GM21423 (cell line): ENCODE data around the gene LIM2.

Experiments used
- ATAC-seq: cut with Tn5 transposase; IDR thresholded peaks from one replicate; pipeline ENCODE4 v1.9.1; 2021; ENCODE audit warnings: mild to moderate bottlenecking, moderate library complexity; ENCODE audit not compliant: unreplicated experiment

The LIM2 gene

DNA sequence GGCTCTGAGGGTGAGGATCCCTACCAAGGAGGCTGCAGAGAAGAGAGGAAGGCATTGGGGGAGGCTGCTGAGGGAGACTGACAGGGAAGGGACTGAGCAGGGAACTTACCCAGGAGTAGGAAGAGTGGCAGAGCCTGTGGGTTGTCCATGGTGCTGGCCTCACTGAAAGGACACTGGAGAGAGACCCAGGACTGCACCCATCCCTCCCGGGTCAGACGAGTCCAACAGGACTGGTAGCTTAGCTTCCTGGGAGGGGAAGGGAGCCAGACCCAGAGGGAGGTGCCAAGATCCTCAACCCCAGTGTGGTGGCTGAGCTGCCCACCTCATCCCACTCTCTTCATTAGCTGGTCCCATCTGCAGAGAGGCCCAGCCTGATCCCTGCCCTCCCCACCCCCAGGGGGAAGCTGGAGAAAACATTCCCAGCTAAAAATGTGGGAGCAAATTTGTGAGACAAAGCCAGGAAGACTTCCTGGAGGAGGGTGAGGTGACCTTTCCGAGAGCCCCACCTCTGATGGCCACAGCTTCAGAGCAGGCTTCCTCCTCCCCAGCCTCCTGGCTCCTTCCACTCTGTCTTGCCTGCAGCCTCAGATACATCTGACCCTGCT lies 45.7 kb downstream of the LIM2 start, which contains the start of gene VSIG10L:
VSIG10L (minus strand) TSS at position 164 of the 605 bp plus-strand sequence; CDS start at position 149, 15 bp downstream.
- ATAC-seq = no peak

GRCh38 chr19:51341066-51341465 lies 46.7 kb downstream of the LIM2 start:
- ATAC-seq = no peak

DNA sequence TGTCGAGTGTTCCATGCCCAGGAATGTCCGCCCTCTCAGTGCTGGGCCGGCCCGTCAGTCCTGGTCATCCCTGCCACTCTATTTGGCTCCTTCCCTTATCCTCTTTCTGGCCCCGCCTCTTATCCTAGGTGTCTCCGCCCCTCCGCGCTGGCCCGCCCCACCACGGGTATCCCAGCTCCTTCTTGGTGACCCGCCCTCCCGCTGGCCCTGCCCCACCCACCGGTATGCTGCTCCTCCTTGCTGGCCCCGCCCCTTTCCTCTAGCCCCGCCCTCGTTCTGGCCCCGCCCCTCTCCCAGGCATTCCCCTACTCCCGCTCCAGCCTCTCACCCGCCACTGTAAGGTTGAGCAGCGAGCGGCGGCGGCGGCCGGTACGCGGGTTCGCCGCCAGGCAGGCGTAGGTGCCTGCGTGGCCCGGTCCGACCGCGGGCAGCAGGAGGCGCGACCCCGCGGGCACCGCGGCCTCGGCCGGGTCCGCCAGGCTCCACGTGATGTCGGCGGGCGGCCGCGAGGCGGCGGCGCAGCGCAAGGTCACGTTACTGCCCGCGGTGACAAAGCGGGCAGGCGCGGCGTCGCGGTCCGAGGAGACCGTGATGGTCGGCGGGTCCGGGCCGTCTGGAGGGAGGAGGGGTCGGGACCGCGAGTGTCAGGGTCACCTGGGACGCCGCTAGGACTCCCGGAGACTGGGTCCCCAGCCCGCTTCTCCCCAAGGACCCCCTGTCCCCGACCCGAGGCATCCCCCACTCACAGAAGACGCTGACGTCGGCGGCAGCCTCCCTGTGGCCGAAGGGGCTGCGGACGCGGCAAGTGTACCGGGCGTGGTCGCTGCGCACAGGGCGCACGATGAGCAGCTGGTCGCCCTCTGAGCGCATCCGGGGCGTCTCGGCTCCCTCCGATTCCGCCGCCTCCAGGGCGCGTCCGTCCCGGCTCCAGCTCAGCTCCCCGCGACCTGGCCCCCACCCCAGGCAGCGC lies 47.8 kb downstream of the LIM2 start:
- peak; percentile 49 for ATAC-seq

DNA sequence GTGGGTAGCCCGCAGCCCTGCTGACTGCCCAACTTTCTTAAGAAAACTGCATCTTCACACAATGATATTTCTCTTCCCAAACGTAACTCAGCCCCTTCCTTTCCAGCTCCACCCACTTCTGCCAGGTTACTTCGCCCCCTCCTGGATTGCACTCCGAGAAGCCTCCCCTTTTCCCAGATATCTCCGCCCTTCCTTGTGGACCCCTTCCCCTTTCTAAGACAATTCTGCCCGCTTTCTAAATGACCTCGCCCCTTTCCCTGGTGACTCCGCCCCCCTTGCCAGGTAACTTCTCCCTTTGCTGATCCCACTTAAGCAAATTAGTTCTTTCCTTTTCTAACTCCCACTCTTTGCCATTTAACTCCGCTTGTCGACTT lies 48.5 kb downstream of the LIM2 start:
- ATAC-seq = no peak

- ATAC-seq = peak; percentile 49
These were observed 49.0 kb downstream of the LIM2 start for GRCh38 chr19:51338563-51339312.

DNA sequence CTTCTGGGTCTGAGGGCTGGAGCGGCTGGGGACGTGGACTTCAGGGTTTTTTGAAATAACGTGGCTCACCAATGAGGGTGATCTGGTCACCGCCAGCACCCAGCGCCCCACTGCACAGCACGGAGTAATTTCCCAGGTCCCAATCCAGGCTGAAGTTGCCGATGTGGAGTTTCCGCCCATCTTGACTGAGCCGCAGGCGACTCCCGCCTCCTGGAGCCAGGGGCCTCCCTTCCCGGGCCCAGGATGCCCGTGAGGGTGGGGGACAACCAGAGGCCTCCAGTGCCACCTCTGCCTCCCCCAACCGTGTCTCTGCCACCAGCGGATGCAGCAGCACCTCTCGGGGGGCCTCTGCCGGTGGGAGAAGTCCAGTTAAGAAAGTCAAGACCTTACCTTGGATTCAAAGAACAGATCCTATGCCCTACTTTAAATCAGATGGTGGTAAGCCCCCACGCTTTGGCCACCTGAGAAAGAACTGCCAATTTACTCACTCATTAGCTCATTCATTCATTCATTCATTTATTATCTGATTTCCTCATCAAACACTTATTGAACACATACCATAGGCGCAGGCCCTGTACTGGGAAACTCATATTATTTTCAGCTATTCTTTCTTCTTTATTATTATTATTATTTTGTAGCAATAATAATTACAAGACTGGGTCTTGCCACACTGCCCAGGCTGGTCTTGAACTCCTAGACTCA lies 49.8 kb downstream of the LIM2 start:
- ATAC-seq = no peak

GRCh38 chr19:51337141-51337860 lies 50.5 kb downstream of the LIM2 start:
- no peak for ATAC-seq

DNA sequence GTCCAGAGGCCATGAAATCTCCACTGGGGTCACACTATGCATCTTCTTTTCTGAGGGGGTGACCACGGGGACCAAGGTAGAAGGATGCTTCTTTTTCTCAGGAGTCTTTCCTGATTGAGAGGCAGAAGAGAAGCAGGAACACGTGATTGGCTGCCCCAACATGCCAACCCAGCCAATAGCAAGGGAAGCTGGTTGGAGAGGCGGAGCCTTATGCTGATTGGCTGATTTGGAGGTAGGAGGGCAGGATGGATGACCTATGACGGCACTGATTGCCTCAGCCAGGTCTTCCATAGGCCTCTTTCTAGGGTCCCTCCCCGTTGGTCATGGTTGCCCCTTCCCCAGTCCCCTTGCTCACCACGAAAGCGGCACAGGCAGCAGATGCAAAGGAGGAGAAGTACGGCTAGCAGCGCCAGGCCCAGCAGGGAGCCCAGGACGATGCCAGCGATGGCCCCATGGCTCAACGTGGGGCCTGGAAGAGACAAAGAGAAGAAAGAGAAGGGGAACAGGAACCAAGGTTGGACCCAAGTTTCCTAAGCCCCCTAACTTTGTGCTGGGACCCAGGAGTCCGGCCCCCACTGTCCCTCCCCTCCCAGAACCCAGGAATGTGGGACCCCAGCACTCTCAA lies 53.8 kb downstream of the LIM2 start:
- no peak for ATAC-seq

DNA sequence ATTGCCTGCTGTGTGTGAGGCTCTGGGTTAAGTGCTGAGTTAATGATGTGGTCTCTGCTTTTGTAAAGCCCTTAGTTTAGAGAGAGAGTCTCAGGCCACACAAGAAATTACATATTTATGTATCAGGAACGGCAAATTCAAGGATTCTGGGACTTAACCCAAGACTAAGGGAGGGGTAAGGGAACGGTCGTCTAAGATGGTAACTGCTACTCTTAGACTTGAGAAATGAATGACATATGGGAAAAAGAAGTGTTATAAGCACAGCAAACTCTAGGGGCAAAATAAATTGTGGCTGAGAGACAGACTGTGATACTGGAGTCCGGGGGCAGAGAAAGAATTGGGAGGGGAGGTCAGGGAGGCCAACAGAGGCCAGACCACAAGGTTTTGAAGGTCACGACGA lies 56.1 kb downstream of the LIM2 start:
- ATAC-seq = no peak

DNA sequence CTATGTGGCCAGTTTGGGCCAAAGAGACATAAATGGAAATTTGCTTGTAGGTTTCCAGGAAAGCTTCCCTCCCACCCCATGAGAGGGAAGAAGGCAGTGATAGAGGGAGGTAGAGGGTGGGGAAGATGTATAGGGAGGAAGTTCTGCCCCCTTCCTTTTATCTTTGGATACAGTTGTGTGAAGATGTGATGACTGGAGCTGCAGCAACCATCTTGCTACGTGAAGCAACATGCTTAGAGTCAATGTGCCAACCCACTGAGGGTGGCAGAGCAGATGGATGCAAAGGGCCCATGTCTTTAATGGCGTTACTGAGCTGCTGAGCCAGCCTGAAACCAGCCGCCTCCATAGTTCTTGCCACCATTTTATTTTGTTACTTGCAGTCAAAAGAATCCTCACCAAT lies 56.6 kb downstream of the LIM2 start:
- no peak for ATAC-seq

- ATAC-seq = no peak
These were observed 57.4 kb downstream of the LIM2 start for GRCh38 chr19:51330366-51330765.
